PC-9 (cell line): ENCODE results near the gene PFN2. TPM values are rescaled to one million over a fixed set of nuclear protein-coding genes. Genes with fewer than 3 reads are reported as not detected.

ENCODE experiments used
- BruUV-seq: library from RNA; stranded (reverse); fragments of 400-500 nt; replicated peaks from 2 replicates; lab custom pipeline; 2021; lab: Mats Ljungman, UMichigan
- CTCF ChIA-PET: fragments of 300-600 bp; sonication (Branson Sonifier 250); formaldehyde crosslinking; loops from one replicate; lab custom pipeline; 2022; ENCODE audit warnings: antibody characterized with exemption; lab: Charles Lee
- POLR2A ChIA-PET: fragments of 300-600 bp; sonication (Branson Sonifier 250); formaldehyde crosslinking; loops from one replicate; lab custom pipeline; 2022; ENCODE audit warnings: antibody characterized with exemption; ENCODE audit not compliant: unreplicated experiment; lab: Charles Lee
- DNase-seq, 2 experiments: peaks; one replicate each; pipeline versions ENCODE4 v3.0.0 to v3.0.0-alpha.2; 2015 to 2022; ENCODE audit warnings: mixed read lengths in 1 of 2
- H2AFZ ChIP-seq: fragments of 200-600 bp; sonication (generic); 2 replicates; pipeline ENCODE4 v1.8.1; 2017; ENCODE audit warnings: antibody characterized with exemption
- H3F3A ChIP-seq: fragments of 200-600 bp; sonication (generic); 2 replicates; pipeline ENCODE4 v1.8.1; 2017; ENCODE audit warnings: antibody characterized with exemption, mild to moderate bottlenecking, low read depth; ENCODE audit not compliant: insufficient read depth
- H3K27ac ChIP-seq: fragments of 200-600 bp; sonication (generic); 2 replicates; pipeline ENCODE4 v1.6.1; 2016; ENCODE audit warnings: mixed run types
- H3K27me3 ChIP-seq: fragments of 200-600 bp; sonication (generic); 2 replicates; pipeline ENCODE4 v1.6.1; 2016; ENCODE audit warnings: low read depth, mixed run types; ENCODE audit not compliant: insufficient read depth
- H3K36me3 ChIP-seq: fragments of 200-600 bp; sonication (generic); 2 replicates; pipeline ENCODE4 v1.6.1; 2016; ENCODE audit warnings: low read depth, mixed run types
- H3K4me1 ChIP-seq: fragments of 200-600 bp; sonication (generic); replicated peaks from 2 replicates; pipeline ENCODE4 v1.6.1; 2016; ENCODE audit warnings: mixed run types; ENCODE audit not compliant: insufficient read depth
- H3K4me2 ChIP-seq: fragments of 200-600 bp; sonication (generic); 2 replicates; pipeline ENCODE4 v1.6.1; 2017; ENCODE audit warnings: mixed run types
- H3K4me3 ChIP-seq: fragments of 200-600 bp; sonication (generic); 2 replicates; pipeline ENCODE4 v1.6.1; 2016; ENCODE audit warnings: mixed run types
- H3K79me2 ChIP-seq: fragments of 200-600 bp; sonication (generic); 2 replicates; pipeline ENCODE4 v1.6.1; 2017; ENCODE audit warnings: low read depth, mixed run types
- H3K9me2 ChIP-seq: fragments of 200-600 bp; sonication (generic); 2 replicates; pipeline ENCODE4 v1.8.1; 2017; ENCODE audit warnings: mild to moderate bottlenecking; ENCODE audit not compliant: insufficient read depth
- H3K9me3 ChIP-seq: fragments of 200-600 bp; sonication (generic); 2 replicates; pipeline ENCODE4 v1.8.1; 2016; ENCODE audit warnings: low read depth; ENCODE audit not compliant: insufficient read depth
- H4K20me1 ChIP-seq: fragments of 200-600 bp; sonication (generic); 2 replicates; pipeline ENCODE4 v1.8.1; 2017; ENCODE audit not compliant: insufficient read depth
- EZH2 ChIP-seq: fragments of 200-600 bp; sonication (generic); IDR thresholded peaks from 2 replicates; pipeline ENCODE4 v1.8.0; 2017; ENCODE audit warnings: antibody characterized with exemption, low read depth
- intact Hi-C: fragments of 100-400 bp; cut with micrococcal nuclease; formaldehyde crosslinking; loops from one replicate; pipeline ENCODE4 v1.10.0; 2022; ENCODE audit not compliant: unreplicated experiment
- total RNA-seq: library from RNA; stranded (reverse); gene quantifications from 2 replicates; pipeline ENCODE4 v1.2.3, GENCODE V29; 2021
- TF ChIP-seq, protein P1 (sequence below): fragments of 200-600 bp; sonication (generic); conservative IDR thresholded peaks from 2 replicates; pipeline ENCODE4 v1.6.1; 2017; ENCODE audit warnings: mixed run types, antibody characterized with exemption, mild to moderate bottlenecking, moderate library complexity

Gene PFN2
- total RNA-seq, 1 experiment from 2014 or later, result 187 TPM

DNA sequence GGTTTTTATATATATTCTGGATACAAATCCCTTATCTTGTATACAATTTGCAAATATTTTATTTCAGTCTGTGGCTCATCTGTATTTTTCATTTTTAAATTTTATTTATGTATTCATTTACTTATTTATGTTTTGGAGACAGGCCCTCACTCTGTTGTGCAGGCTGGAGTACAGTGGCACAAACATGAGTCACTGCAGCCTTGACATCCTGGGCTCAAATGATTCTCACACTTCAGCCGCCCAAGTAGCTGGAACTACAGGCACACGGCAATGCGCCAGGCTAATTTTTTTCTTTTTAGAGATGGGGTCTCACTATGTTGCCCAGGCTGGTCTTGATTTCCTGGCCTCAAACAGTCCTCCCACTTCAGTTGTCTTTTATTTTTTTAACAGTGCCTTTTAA, 50.6 kb downstream of the PFN2 start:
- DNase-seq, result no peak
- no peaks in the 10 kb centered on the region for H3K4me1 ChIP-seq
- BruUV-seq, result no TSS peak
- no peaks in the 10 kb centered on the region; the same call in 1 of the 2 replicates for H3K36me3 ChIP-seq
- H2AFZ ChIP-seq, result no peak overlapping the region
- H3K27me3 ChIP-seq, result no peaks in the 10 kb centered on the region
- CTCF ChIA-PET, result no interaction called here
- H4K20me1 ChIP-seq, result no peaks in the 10 kb centered on the region
- 0 out of 2 replicates have a peak, but pooled peaks cover 7% of the 10 kb centered on the region for H3F3A ChIP-seq
- no peaks in the 10 kb centered on the region for H3K79me2 ChIP-seq
- TF ChIP-seq, protein P1, sequence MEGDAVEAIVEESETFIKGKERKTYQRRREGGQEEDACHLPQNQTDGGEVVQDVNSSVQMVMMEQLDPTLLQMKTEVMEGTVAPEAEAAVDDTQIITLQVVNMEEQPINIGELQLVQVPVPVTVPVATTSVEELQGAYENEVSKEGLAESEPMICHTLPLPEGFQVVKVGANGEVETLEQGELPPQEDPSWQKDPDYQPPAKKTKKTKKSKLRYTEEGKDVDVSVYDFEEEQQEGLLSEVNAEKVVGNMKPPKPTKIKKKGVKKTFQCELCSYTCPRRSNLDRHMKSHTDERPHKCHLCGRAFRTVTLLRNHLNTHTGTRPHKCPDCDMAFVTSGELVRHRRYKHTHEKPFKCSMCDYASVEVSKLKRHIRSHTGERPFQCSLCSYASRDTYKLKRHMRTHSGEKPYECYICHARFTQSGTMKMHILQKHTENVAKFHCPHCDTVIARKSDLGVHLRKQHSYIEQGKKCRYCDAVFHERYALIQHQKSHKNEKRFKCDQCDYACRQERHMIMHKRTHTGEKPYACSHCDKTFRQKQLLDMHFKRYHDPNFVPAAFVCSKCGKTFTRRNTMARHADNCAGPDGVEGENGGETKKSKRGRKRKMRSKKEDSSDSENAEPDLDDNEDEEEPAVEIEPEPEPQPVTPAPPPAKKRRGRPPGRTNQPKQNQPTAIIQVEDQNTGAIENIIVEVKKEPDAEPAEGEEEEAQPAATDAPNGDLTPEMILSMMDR, result no peak
- TF ChIP-seq EZH2, result no peak
- intact Hi-C loops, result no loop called here
- no peak overlapping the region for H3K4me3 ChIP-seq
- H3K4me2 ChIP-seq, result no peak overlapping the region
- H3K27ac ChIP-seq, result no peak overlapping the region
- POLR2A ChIA-PET, result no interaction called here
- no peaks in the 10 kb centered on the region for H3K9me3 ChIP-seq
- H3K9me2 ChIP-seq, result no peaks in the 10 kb centered on the region

DNA sequence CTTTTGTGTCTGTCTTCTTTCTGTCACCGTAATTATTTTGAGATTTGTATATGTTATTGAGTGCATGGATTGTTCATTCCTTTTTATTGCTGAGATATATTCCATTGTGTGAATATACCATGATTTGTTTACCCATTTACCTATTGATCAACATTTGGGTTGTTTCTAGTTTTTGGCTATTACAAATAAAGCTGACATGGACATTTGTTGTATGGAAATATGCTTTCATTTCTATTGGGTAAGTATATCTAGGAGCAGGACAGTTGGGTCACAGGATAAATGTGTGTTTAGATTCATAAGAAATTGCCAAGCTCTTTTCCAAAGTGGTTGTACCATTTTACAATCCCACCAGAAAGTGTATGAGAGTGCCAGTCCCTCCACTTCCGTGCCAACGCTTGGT, 51.2 kb downstream of the PFN2 start:
- intact Hi-C loops, result no loop called here
- TF ChIP-seq, protein P1, result no peak
- no peak for TF ChIP-seq EZH2
- Histone ChIP-seq H3K27me3 (no peaks in the 10 kb centered on the region), H3K27ac (no peak overlapping the region), H3K79me2 (no peaks in the 10 kb centered on the region), H3K4me1 (no peaks in the 10 kb centered on the region), H4K20me1 (no peaks in the 10 kb centered on the region), H3K9me3 (no peaks in the 10 kb centered on the region), H2AFZ (no peak overlapping the region), H3K4me3 (no peak overlapping the region), H3K9me2 (no peaks in the 10 kb centered on the region), H3F3A (0 out of 2 replicates have a peak, but pooled peaks cover under 1% of the 10 kb centered on the region), H3K4me2 (no peak overlapping the region), H3K36me3 (no peaks in the 10 kb centered on the region)
- ChIA-PET POLR2A (no interaction called here), CTCF (no interaction called here)
- no peak for DNase-seq
- BruUV-seq, result no TSS peak

DNA sequence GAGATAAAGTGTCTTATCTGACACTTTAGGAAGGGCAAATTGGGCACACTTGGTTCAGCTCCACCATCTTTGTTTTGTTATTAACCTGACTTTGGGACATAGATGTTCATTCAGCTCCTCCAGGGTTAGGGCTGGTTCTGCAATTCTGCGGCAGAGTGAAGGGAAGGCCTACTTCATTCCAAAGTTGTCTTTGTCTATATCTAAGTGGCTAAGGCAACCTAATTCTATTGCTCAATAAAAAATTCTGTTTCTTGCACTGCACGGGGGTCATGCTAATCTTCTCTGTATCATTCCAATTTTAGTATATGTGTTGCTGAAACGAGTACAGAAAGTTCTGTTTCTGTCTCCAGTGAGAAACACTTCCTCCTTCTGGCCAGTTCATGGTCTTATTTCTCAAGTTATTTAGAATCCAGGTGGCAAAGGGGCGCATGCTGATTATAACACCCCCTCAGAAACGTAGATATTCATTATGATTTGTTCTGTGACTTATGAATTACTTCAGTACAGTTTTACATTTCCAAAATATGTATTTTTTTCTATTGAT, 53.5 kb downstream of the PFN2 start:
- intact Hi-C loops, result no loop called here
- Histone ChIP-seq H3K9me3 (no peaks in the 10 kb centered on the region), H3K79me2 (no peaks in the 10 kb centered on the region), H3F3A (no peaks in the 10 kb centered on the region; the same call in 1 of the 2 replicates), H3K9me2 (no peaks in the 10 kb centered on the region), H4K20me1 (no peaks in the 10 kb centered on the region), H3K4me2 (no peak overlapping the region), H3K36me3 (no peaks in the 10 kb centered on the region), H2AFZ (no peak overlapping the region), H3K27ac (no peak overlapping the region), H3K4me3 (no peak overlapping the region), H3K4me1 (no peaks in the 10 kb centered on the region), H3K27me3 (no peaks in the 10 kb centered on the region)
- ChIA-PET POLR2A (no interaction called here), CTCF (no interaction called here)
- TF ChIP-seq, protein P1, result no peak
- TF ChIP-seq EZH2, result no peak
- no TSS peak for BruUV-seq
- no peak for DNase-seq

Other genes with a start within 250 kb of the PFN2 start
- gene COMMD2, start 218.4 kb downstream of the PFN2 start, total RNA-seq, result 58.2 and 74.7 TPM in 2 replicates
- not detected in 2 replicates for gene ANKUB1, start 178.3 kb downstream of the PFN2 start, total RNA-seq
- gene RNF13, start 157.7 kb downstream of the PFN2 start, total RNA-seq, result 40.1 and 65.0 TPM in 2 replicates